HL-60/S4 (cell line): Measurements from ENCODE around the gene ZNF71.

ENCODE experiments used
- in situ Hi-C: fragments of 300-500 bp; cut with MboI; formaldehyde crosslinking; loops from 2 replicates; pipeline ENCODE4 v1.14.3; 2022; ENCODE audit warnings: low sequenced_read_pairs

The ZNF71 gene

GRCh38 chr19:56594783-56595547 lies at the start of gene ZNF71:
ZNF71 (plus strand) TSS chr19:56595302; CDS start chr19:56601559, 6,257 bp downstream.
- in situ Hi-C loops, result no loop called here

DNA sequence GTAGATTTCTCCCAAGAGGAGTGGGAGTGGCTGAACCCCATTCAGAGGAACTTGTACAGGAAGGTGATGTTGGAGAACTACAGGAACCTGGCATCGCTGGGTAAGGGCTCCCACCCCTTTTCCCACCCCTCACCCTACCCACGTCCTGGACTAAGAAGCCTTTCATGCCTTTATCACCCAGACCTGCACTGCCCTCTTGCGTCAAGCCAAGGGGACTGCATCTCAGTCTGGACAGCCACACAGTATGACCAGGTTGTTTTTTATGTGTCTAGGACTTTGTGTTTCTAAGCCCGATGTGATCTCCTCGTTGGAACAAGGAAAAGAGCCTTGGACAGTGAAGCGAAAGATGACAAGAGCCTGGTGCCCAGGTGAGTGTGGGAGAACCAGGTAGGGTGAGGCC lies 47.6 kb upstream of the ZNF71 start:
- in situ Hi-C loops, result no loop called here

GRCh38 chr19:56554272-56554869 lies 40.7 kb upstream of the ZNF71 start:
- in situ Hi-C loops, result no loop called here

DNA sequence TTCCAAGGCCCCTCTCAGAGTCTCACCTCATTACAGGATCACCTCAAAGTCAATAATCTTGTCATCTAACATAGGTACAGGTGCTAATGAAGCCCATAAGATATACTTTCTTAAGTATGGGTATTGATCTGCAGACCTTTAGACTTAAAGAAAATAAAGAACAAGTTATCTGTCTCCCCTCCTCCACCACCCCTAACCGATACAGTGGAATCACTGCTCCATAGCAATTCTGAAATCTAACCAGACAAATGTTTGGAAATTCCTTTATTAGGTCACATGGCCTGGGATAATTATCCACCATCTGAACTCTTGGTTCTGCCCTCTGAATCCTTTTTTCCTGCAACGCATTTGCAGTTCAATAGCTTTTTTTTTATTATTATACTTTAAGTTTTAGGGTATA lies 32.3 kb upstream of the ZNF71 start:
- in situ Hi-C loops, result no loop called here

GRCh38 chr19:56566904-56567273 lies 28.2 kb upstream of the ZNF71 start:
- in situ Hi-C loops, result no loop called here

- in situ Hi-C loops, result no loop called here
These were observed 27.6 kb upstream of the ZNF71 start, which contains the start of gene ZNF470 for GRCh38 chr19:56567274-56568120. ZNF470 (plus strand) TSS chr19:56567468; CDS start chr19:56570312, 2,844 bp downstream.

GRCh38 chr19:56572589-56572988 lies 22.5 kb upstream of the ZNF71 start:
- in situ Hi-C loops, result no loop called here

GRCh38 chr19:56573914-56574313 lies 21.2 kb upstream of the ZNF71 start:
- in situ Hi-C loops, result no loop called here

DNA sequence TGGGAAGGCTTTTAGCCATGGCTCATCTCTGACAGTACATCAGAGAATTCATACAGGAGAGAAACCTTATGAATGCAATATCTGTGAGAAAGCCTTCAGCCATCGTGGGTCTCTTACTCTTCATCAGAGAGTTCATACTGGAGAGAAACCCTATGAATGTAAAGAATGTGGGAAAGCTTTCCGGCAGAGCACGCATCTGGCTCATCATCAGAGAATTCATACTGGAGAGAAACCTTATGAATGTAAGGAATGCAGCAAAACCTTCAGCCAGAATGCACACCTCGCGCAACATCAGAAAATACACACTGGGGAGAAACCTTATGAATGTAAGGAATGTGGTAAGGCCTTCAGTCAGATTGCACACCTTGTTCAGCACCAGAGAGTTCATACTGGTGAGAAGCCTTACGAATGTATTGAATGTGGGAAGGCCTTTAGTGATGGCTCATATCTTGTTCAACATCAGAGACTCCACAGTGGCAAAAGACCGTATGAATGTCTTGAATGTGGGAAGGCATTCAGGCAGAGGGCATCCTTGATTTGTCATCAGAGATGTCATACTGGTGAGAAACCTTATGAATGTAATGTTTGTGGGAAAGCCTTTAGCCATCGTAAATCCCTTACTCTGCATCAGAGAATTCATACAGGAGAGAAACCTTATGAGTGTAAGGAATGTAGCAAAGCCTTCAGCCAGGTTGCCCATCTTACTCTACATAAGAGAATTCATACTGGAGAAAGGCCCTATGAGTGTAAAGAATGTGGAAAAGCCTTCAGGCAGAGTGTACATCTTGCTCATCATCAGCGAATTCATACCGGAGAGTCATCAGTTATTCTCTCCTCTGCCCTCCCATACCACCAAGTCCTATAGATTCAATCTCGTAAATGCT lies 17.1 kb upstream of the ZNF71 start:
- in situ Hi-C loops, result no loop called here

DNA sequence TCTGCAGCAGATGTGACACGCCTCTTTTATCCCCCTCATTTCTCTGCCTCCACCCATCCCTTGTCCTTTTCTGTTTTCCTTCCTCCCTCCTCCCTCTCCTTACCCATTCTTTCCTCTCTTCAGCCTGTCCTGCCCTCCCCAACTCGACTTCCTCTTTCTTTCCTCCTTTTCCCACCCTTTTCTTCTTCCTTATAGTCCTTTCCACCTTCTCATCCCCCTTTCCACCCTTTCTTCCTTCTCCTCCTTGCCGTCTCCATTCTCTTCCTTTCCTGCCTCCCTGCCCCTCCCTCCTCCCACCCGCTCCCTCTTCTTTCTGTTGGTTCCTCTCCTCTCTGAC lies 688 bp upstream of the ZNF71 start:
- in situ Hi-C loops, result no loop called here

GRCh38 chr19:56595548-56595899 lies 422 bp downstream of the ZNF71 start:
- in situ Hi-C loops, result no loop called here

- in situ Hi-C loops, result no loop called here
These were observed 1.6 kb downstream of the ZNF71 start for GRCh38 chr19:56596676-56597075.

GRCh38 chr19:56597696-56598095 lies 2.6 kb downstream of the ZNF71 start:
- in situ Hi-C loops, result no loop called here

DNA sequence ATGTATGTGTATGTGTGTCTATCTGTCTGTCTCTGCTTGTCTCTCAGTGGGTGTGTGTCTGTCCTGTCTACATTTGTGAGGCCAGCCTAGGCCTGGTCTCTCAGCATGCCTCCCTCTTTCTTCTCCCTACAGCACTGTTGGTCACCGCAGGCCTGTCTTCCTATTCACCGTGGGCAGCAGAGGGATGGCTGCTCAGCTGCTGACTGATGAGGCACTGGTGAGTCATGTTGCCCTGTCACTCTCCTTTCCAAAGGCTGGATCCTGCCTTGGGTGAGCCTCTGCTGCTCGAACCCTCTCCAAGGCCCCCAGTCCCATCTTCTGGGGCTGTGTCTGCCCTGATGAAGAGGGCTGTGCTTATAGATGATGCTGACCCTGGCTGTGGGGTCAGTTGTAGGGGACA lies 6.3 kb downstream of the ZNF71 start:
- in situ Hi-C loops, result no loop called here

GRCh38 chr19:56603829-56604228 lies 8.7 kb downstream of the ZNF71 start:
- in situ Hi-C loops, result no loop called here

- in situ Hi-C loops, result no loop called here
These were observed 13.3 kb downstream of the ZNF71 start for GRCh38 chr19:56608274-56608964.

DNA sequence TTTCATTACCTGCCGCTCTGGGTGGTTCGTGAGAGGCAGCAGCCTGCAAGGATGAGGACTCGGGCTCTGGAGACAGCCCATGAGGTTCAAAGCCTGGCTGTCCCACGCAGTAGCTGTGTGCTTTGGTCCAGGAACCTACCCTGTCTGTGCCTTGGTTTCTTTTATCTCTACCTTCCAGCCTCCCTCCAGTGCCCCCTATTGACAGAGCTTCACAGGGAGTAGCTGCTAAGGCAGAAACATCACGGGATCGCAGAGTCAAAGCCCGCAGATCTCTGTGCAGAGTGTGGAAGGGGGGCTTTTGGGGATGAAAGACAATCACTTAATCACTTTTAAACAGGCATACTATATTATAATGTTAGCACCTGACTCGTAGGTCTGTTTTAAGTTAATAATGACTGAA lies 16.2 kb downstream of the ZNF71 start:
- in situ Hi-C loops, result no loop called here

GRCh38 chr19:56612737-56613136 lies 17.6 kb downstream of the ZNF71 start:
- in situ Hi-C loops, result no loop called here

DNA sequence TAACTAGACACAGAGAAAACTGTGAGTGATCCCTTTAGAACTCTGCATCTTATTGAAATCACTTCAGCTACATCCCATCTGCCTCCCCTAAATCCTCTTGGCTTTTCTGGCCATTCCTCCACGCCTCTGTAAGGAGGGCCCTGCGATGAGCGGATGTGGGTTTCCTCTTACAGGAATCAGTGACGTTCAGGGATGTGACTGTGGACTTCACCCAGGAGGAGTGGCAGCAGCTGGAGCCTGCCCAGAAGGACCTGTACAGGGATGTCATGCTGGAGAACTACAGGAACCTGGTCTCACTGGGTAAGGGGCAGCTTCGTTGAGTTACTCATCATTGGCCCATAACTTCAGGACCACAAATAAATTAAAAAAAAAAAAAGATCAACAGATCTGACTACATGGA lies 18.5 kb downstream of the ZNF71 start:
- in situ Hi-C loops, result no loop called here

- in situ Hi-C loops, result no loop called here
These were observed 22.4 kb downstream of the ZNF71 start for GRCh38 chr19:56617531-56617930.
